ENCODE results near the gene FAM114A1. TPM values are rescaled to one million over a fixed set of nuclear protein-coding genes. Genes with fewer than 3 reads are reported as not detected.

Gene FAM114A1
- total and polyA plus RNA-seq, 2 donors from 2014 or later: 10.8 to 31.1 TPM

DNA sequence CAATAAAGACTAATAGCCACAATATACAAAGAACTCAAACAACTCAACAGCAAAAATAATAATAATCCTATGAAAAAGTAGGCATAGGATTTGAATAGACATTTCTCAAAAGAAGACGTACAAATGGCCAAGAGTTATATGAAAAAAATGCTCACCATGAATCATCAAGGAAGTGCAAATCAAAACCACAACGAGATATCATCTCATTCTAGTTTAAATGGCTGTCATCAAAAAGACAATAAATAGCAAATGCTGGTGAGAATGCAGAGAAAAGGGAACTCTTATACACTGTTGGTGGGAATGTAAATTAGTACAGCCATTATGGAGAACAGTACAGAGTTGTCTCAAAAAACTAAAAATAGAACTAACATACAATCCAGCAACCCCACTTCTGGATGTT is 29.8 kb upstream of the FAM114A1 start:
- H3K9me3 ChIP-seq (ENCODE audit: control insufficient read depth in 2 of 3, insufficient read depth in 1 of 3, low read length in 3 of 3): no peaks in the 10 kb centered on the region
- no peak overlapping the region for H3K9ac ChIP-seq (ENCODE audit: low read length in 3 of 3)
- intact Hi-C loops (cut with DNase I): no loop called here
- TF ChIP-seq, protein P1, sequence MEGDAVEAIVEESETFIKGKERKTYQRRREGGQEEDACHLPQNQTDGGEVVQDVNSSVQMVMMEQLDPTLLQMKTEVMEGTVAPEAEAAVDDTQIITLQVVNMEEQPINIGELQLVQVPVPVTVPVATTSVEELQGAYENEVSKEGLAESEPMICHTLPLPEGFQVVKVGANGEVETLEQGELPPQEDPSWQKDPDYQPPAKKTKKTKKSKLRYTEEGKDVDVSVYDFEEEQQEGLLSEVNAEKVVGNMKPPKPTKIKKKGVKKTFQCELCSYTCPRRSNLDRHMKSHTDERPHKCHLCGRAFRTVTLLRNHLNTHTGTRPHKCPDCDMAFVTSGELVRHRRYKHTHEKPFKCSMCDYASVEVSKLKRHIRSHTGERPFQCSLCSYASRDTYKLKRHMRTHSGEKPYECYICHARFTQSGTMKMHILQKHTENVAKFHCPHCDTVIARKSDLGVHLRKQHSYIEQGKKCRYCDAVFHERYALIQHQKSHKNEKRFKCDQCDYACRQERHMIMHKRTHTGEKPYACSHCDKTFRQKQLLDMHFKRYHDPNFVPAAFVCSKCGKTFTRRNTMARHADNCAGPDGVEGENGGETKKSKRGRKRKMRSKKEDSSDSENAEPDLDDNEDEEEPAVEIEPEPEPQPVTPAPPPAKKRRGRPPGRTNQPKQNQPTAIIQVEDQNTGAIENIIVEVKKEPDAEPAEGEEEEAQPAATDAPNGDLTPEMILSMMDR (IDR thresholded peaks at IDR 0.05; ENCODE audit: borderline replicate concordance, extremely low read depth, insufficient read depth): no peak
- DNase-seq (no peak), FAIRE-seq (no peak)
- H3K36me3 ChIP-seq (ENCODE audit: control insufficient read depth in 2 of 3, insufficient read depth in 3 of 3, low read length in 3 of 3): no peaks in the 10 kb centered on the region
- H3K27ac ChIP-seq (ENCODE audit: low read depth in 2 of 2, low read length in 2 of 2): no peak overlapping the region
- no peaks in the 10 kb centered on the region for H3K4me1 ChIP-seq (ENCODE audit: control insufficient read depth in 2 of 3, insufficient read depth in 2 of 3, low read depth in 1 of 3, low read length in 3 of 3)
- no peaks in the 10 kb centered on the region for H3K27me3 ChIP-seq (ENCODE audit: control insufficient read depth, insufficient read depth, low read length)
- H3K4me3 ChIP-seq (ENCODE audit: low read length in 3 of 3): no peak overlapping the region

DNA sequence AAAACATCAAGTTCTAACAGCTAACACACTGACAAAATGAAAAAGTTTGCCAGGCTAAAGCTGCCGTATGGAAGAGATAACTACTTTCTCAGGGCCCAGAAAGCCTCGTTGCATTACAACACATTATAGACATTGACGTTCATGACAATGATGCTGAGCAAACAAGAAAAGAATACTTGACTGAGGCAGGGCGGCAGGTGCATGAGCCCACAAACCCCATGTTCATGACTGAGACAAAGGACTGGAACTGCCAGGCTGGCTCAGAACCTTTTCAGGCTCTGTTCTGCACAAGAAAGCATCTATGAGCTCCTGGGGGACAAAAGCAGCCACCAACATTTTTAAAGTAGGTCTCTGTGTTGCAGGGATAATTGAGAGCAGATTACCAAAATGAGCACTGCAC is 24.6 kb upstream of the FAM114A1 start:
- Histone ChIP-seq H3K9me3 (ENCODE audit: control insufficient read depth in 2 of 3, insufficient read depth in 1 of 3, low read length in 3 of 3) (no peaks in the 10 kb centered on the region), H3K36me3 (ENCODE audit: control insufficient read depth in 2 of 3, insufficient read depth in 3 of 3, low read length in 3 of 3) (no peaks in the 10 kb centered on the region), H3K27me3 (ENCODE audit: control insufficient read depth, insufficient read depth, low read length) (no peaks in the 10 kb centered on the region), H3K27ac (ENCODE audit: low read depth in 2 of 2, low read length in 2 of 2) (no peak overlapping the region), H3K9ac (ENCODE audit: low read length in 3 of 3) (no peak overlapping the region), H3K4me3 (ENCODE audit: low read length in 3 of 3) (no peak overlapping the region), H3K4me1 (ENCODE audit: control insufficient read depth in 2 of 3, insufficient read depth in 2 of 3, low read depth in 1 of 3, low read length in 3 of 3) (no peaks in the 10 kb centered on the region)
- no peak for DNase-seq
- TF ChIP-seq, protein P1 (IDR thresholded peaks at IDR 0.05; ENCODE audit: borderline replicate concordance, extremely low read depth, insufficient read depth): no peak
- intact Hi-C loops (cut with DNase I): no loop called here
- no peak for FAIRE-seq

DNA sequence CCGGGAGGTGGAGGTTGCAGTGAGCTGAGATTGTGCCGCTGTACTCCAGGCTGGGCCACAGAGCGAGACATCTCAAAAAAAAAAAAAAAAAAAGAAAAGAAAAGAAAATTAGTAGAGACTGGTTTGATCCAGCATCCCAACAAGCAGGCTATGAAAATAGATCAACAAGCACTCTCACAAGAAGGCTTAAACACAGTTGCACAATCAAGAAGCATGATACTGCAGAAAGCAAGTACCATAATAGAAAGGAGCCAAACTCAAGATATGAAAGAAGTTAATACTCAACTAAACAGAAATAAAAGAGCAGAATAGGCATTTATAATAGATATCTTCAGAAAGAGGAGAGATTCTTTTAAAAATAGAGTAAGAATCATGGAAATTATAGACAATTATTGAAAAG is 21.6 kb upstream of the FAM114A1 start:
- H3K9me3 ChIP-seq (ENCODE audit: control insufficient read depth in 2 of 3, insufficient read depth in 1 of 3, low read length in 3 of 3): no peaks in the 10 kb centered on the region
- no peak overlapping the region for H3K9ac ChIP-seq (ENCODE audit: low read length in 3 of 3)
- TF ChIP-seq, protein P1 (IDR thresholded peaks at IDR 0.05; ENCODE audit: borderline replicate concordance, extremely low read depth, insufficient read depth): no peak
- intact Hi-C loops (cut with DNase I): no loop called here
- H3K27ac ChIP-seq (ENCODE audit: low read depth in 2 of 2, low read length in 2 of 2): no peak overlapping the region
- no peaks in the 10 kb centered on the region for H3K4me1 ChIP-seq (ENCODE audit: control insufficient read depth in 2 of 3, insufficient read depth in 2 of 3, low read depth in 1 of 3, low read length in 3 of 3)
- no peak overlapping the region for H3K4me3 ChIP-seq (ENCODE audit: low read length in 3 of 3)
- DNase-seq (no peak), FAIRE-seq (no peak)
- no peaks in the 10 kb centered on the region for H3K27me3 ChIP-seq (ENCODE audit: control insufficient read depth, insufficient read depth, low read length)
- no peaks in the 10 kb centered on the region for H3K36me3 ChIP-seq (ENCODE audit: control insufficient read depth in 2 of 3, insufficient read depth in 3 of 3, low read length in 3 of 3)

DNA sequence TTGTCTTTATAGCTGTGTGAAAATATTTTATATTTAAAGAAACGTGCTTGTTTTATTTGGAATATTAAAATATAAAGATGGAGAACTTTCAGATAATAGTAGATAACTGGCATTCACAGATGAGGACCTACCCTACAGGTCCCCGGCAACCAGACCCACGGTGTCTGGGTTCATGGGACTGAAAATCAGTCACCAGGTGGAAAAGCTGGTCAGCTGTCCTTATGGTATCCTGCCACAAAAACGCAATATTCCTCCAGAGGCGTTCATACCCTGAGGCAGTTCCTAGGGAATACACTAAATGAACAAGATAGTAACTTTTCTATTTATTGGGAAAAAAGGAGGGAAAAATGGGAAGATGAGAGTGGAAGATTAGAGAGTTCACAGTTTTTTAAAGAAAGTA is 12.1 kb upstream of the FAM114A1 start:
- H3K9me3 ChIP-seq (ENCODE audit: control insufficient read depth in 2 of 3, insufficient read depth in 1 of 3, low read length in 3 of 3): no peaks in the 10 kb centered on the region
- H3K27ac ChIP-seq (ENCODE audit: low read depth in 2 of 2, low read length in 2 of 2): no peak overlapping the region
- DNase-seq (no peak), FAIRE-seq (no peak)
- H3K4me3 ChIP-seq (ENCODE audit: low read length in 3 of 3): no peak overlapping the region
- no peaks in the 10 kb centered on the region for H3K27me3 ChIP-seq (ENCODE audit: control insufficient read depth, insufficient read depth, low read length)
- H3K9ac ChIP-seq (ENCODE audit: low read length in 3 of 3): no peak overlapping the region
- H3K4me1 ChIP-seq (ENCODE audit: control insufficient read depth in 2 of 3, insufficient read depth in 2 of 3, low read depth in 1 of 3, low read length in 3 of 3): no peaks in the 10 kb centered on the region
- TF ChIP-seq, protein P1 (IDR thresholded peaks at IDR 0.05; ENCODE audit: borderline replicate concordance, extremely low read depth, insufficient read depth): no peak
- intact Hi-C loops (cut with DNase I): no loop called here
- H3K36me3 ChIP-seq (ENCODE audit: control insufficient read depth in 2 of 3, insufficient read depth in 3 of 3, low read length in 3 of 3): no peaks in the 10 kb centered on the region

Measured in kidney (tissue), 14 donors.